IMR-90 (cell line): Measurements from ENCODE around the gene CDC73.

ENCODE experiments used
- CEBPB ChIP-seq: IDR thresholded peaks from 2 replicates; pipeline ENCODE4 v1.6.1; 2012; ENCODE audit warnings: low read depth, low read length, improper control_type of control experiment
- CHD1 ChIP-seq: IDR thresholded peaks from 2 replicates; pipeline ENCODE4 v1.6.1; 2012; ENCODE audit warnings: low read depth, low read length, improper control_type of control experiment
- CTCF ChIP-seq: conservative IDR thresholded peaks from 2 replicates; pipeline ENCODE4 v1.5.1; 2012; ENCODE audit warnings: mild to moderate bottlenecking, low read depth, low read length, improper control_type of control experiment
- ELK1 ChIP-seq: fragments of 150-350 bp; IDR thresholded peaks from 2 replicates; pipeline ENCODE4 v1.6.1; 2016; ENCODE audit warnings: low read depth, mild to moderate bottlenecking, low read length, moderate library complexity, borderline replicate concordance
- FOS ChIP-seq: fragments of 150-350 bp; IDR thresholded peaks from 2 replicates; pipeline ENCODE4 v1.6.1; 2016; ENCODE audit warnings: low read depth, low read length
- MAFK ChIP-seq: IDR thresholded peaks from 2 replicates; pipeline ENCODE4 v1.6.1; 2012; ENCODE audit warnings: low read depth, low read length, improper control_type of control experiment
- MAZ ChIP-seq: IDR thresholded peaks from 2 replicates; pipeline ENCODE4 v1.6.1; 2012; ENCODE audit warnings: low read depth, mild to moderate bottlenecking, low read length, improper control_type of control experiment, moderate library complexity, borderline replicate concordance
- POLR2A ChIP-seq: IDR thresholded peaks from 2 replicates; pipeline ENCODE4 v1.6.1; 2012; ENCODE audit warnings: mild to moderate bottlenecking, low read depth, low read length
- RAD21 ChIP-seq: IDR thresholded peaks from 2 replicates; pipeline ENCODE4 v1.6.1; 2012; ENCODE audit warnings: low read length, improper control_type of control experiment
- RFX5 ChIP-seq: IDR thresholded peaks from 2 replicates; pipeline ENCODE4 v1.8.0; 2012; ENCODE audit warnings: low read depth, mild to moderate bottlenecking, low read length, moderate library complexity
- SMC3 ChIP-seq: fragments of 150-350 bp; IDR thresholded peaks from 2 replicates; pipeline ENCODE4 v1.6.1; 2016; ENCODE audit warnings: low read depth, mild to moderate bottlenecking, antibody characterized with exemption, low read length, moderate library complexity
- USF2 ChIP-seq: fragments of 150-350 bp; IDR thresholded peaks from 2 replicates; pipeline ENCODE4 v1.6.1; 2017; ENCODE audit warnings: mild to moderate bottlenecking, antibody characterized with exemption, low read length, low read depth

GRCh38 chr1:193185211-193185610, 63.4 kb downstream of the CDC73 start:
- TF ChIP-seq CTCF (no peak), CHD1 (no peak), CEBPB (no peak), SMC3 (no peak), FOS (no peak), RAD21 (no peak), RFX5 (no peak), POLR2A (no peak), MAFK (no peak), USF2 (no peak), ELK1 (no peak), MAZ (no peak)
